WTC11 (cell line): ENCODE data around the gene SPEN. TPM values are rescaled to one million over a fixed set of nuclear protein-coding genes. Genes with fewer than 3 reads are reported as not detected.

ENCODE experiments used
- ATAC-seq: fragments of 200-7000 bp; cut with Tn5 transposase; 2 replicates; pipeline ENCODE4 v1.10.0; 2021; ENCODE audit warnings: mild to moderate bottlenecking, moderate library complexity
- CTCF ChIA-PET: fragments of 300-600 bp; sonication (Branson Sonifier 250); formaldehyde crosslinking; loops from one replicate; lab custom pipeline; 2021; ENCODE audit warnings: antibody characterized with exemption; lab: Charles Lee
- POLR2A ChIA-PET: fragments of 350-600 bp; sonication (Branson Sonifier 250); formaldehyde crosslinking; loops from one replicate; lab custom pipeline; 2021; ENCODE audit warnings: antibody characterized with exemption; lab: Charles Lee
- DNase-seq: peaks from one replicate; pipeline ENCODE4 v3.0.0; 2021; ENCODE audit warnings: low spot score
- H3K27ac Mint-ChIP-seq: 2 replicates; pipeline ENCODE4 v1.8.0; 2021; ENCODE audit warnings: mixed read lengths
- H3K27me3 Mint-ChIP-seq: 2 replicates; pipeline ENCODE4 v1.8.0; 2021; ENCODE audit warnings: low read depth, mild to moderate bottlenecking, moderate library complexity, mixed read lengths
- H3K36me3 Mint-ChIP-seq: 2 replicates; pipeline ENCODE4 v1.8.0; 2021; ENCODE audit warnings: mixed read lengths
- H3K4me1 Mint-ChIP-seq: 2 replicates; pipeline ENCODE4 v1.8.0; 2022; ENCODE audit warnings: mixed read lengths
- H3K4me3 Mint-ChIP-seq: 2 replicates; pipeline ENCODE4 v1.8.0; 2021; ENCODE audit warnings: mild to moderate bottlenecking, moderate library complexity, mixed read lengths
- H3K9me3 Mint-ChIP-seq: 2 replicates; pipeline ENCODE4 v1.8.0; 2021; ENCODE audit warnings: mixed read lengths
- AR ChIP-seq: fragments of 250-450 bp; sonication (Bioruptor Pico); IDR thresholded peaks from 2 replicates; pipeline ENCODE4 v1.9.0; 2021; ENCODE audit warnings: mild to moderate bottlenecking
- ATF6 ChIP-seq: sonication (generic); formaldehyde crosslinking; IDR thresholded peaks from 2 replicates; pipeline ENCODE4 v1.8.1; 2023; ENCODE audit warnings: mild to moderate bottlenecking, missing genetic modification reagents
- CREB1 ChIP-seq: sonication (generic); formaldehyde crosslinking; IDR thresholded peaks from 2 replicates; pipeline ENCODE4 v1.8.0; 2023; ENCODE audit warnings: mild to moderate bottlenecking, missing genetic modification reagents
- FOXJ3 ChIP-seq: sonication (generic); formaldehyde crosslinking; IDR thresholded peaks from 2 replicates; pipeline ENCODE4 v1.9.0; 2021; ENCODE audit warnings: missing genetic modification reagents, mild to moderate bottlenecking, borderline replicate concordance
- GTF2I ChIP-seq: fragments of 250-450 bp; sonication (Bioruptor Pico); conservative IDR thresholded peaks from 2 replicates; pipeline ENCODE4 v1.4.0; 2021; ENCODE audit warnings: mild to moderate bottlenecking
- HMGXB4 ChIP-seq: sonication (generic); formaldehyde crosslinking; IDR thresholded peaks from 2 replicates; pipeline ENCODE4 v1.8.1; 2023; ENCODE audit warnings: mild to moderate bottlenecking, moderate library complexity, missing genetic modification reagents
- JAZF1 ChIP-seq: fragments of 250-450 bp; sonication (Bioruptor Pico); IDR thresholded peaks from 2 replicates; pipeline ENCODE4 v1.9.0; 2021; ENCODE audit warnings: moderate library complexity, mild to moderate bottlenecking, inconsistent platforms
- MLX ChIP-seq: sonication (generic); formaldehyde crosslinking; IDR thresholded peaks from 2 replicates; pipeline ENCODE4 v1.8.1; 2023; ENCODE audit warnings: mild to moderate bottlenecking, missing genetic modification reagents, moderate library complexity
- NFE2L1 ChIP-seq: sonication (generic); formaldehyde crosslinking; IDR thresholded peaks from 2 replicates; pipeline ENCODE4 v1.8.1; 2023; ENCODE audit warnings: missing genetic modification reagents
- RORB ChIP-seq: fragments of 250-450 bp; sonication (Bioruptor Pico); IDR thresholded peaks from 2 replicates; pipeline ENCODE4 v1.9.0; 2021; ENCODE audit warnings: mild to moderate bottlenecking
- SP1 ChIP-seq: sonication (generic); formaldehyde crosslinking; conservative IDR thresholded peaks from 2 replicates; pipeline ENCODE4 v1.8.1; 2022; ENCODE audit warnings: missing genetic modification reagents
- ZBTB21 ChIP-seq: sonication (generic); formaldehyde crosslinking; IDR thresholded peaks from 2 replicates; pipeline ENCODE4 v1.8.1; 2023; ENCODE audit warnings: mild to moderate bottlenecking, missing genetic modification reagents, borderline replicate concordance
- ZNF219 ChIP-seq: sonication (generic); formaldehyde crosslinking; IDR thresholded peaks from 2 replicates; pipeline ENCODE4 v1.8.0; 2023; ENCODE audit warnings: missing genetic modification reagents, mild to moderate bottlenecking, borderline replicate concordance
- ZNF263 ChIP-seq: sonication (generic); formaldehyde crosslinking; IDR thresholded peaks from 2 replicates; pipeline ENCODE4 v1.8.1; 2022; ENCODE audit warnings: low read depth, mild to moderate bottlenecking, moderate library complexity, missing genetic modification reagents
- ZNF317 ChIP-seq: sonication (generic); formaldehyde crosslinking; IDR thresholded peaks from 2 replicates; pipeline ENCODE4 v1.8.1; 2023; ENCODE audit warnings: low read depth, mild to moderate bottlenecking, moderate library complexity, missing genetic modification reagents, borderline replicate concordance
- total RNA-seq: library from RNA; stranded (reverse); gene quantifications from 3 replicates; pipeline ENCODE4 v1.2.3, GENCODE V29; 2021
- TF ChIP-seq, protein P1 (sequence below): sonication (generic); formaldehyde crosslinking; IDR thresholded peaks from 2 replicates; pipeline ENCODE4 v1.8.1; 2022; ENCODE audit warnings: low read depth, missing genetic modification reagents, borderline replicate concordance
- TF ChIP-seq, protein P2 (sequence below): sonication (generic); formaldehyde crosslinking; IDR thresholded peaks from 2 replicates; pipeline ENCODE4 v1.8.1; 2022; ENCODE audit warnings: mild to moderate bottlenecking, missing genetic modification reagents, moderate library complexity, borderline replicate concordance
- TF ChIP-seq, protein P3 (sequence below): sonication (generic); formaldehyde crosslinking; IDR thresholded peaks from 2 replicates; pipeline ENCODE4 v1.8.1; 2022; ENCODE audit warnings: missing genetic modification reagents, borderline replicate concordance

SPEN gene
- total RNA-seq, 1 experiment from 2014 or later, result 48.8 TPM

DNA sequence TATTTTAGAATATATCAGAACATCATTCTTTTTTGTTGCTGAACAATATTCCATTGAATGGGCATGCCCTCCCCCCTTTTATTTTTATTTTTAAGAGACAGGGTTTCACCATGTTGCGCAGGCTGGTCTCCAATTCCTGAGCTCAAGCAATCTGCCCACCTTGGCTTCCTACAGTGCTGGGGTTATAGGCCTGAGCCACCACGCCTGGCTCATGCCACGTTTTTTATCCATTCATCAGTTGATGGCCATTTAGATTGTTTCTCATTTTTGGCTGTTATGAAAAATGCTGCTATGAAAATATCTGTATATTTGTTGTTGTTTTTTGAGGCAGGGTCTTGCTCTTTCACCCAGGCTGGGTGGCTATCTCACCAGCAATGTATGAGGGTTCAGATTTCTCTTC lies 19.8 kb downstream of the SPEN start:
- Mint-ChIP-seq H3K4me1 (peaks cover 9% of the 10 kb centered on the region), H3K9me3 (no peaks in the 10 kb centered on the region; the same call in 1 of the 2 replicates), H3K27ac (no peak overlapping the region; the same call in 1 of the 2 replicates), H3K4me3 (no peak overlapping the region), H3K27me3 (no peaks in the 10 kb centered on the region), H3K36me3 (peaks cover 2% of the 10 kb centered on the region; the same call in 1 of the 2 replicates)
- TF ChIP-seq ATF6 (CRISPR knock-in tag) (no peak), HMGXB4 (CRISPR knock-in tag) (no peak), GTF2I (CRISPR knock-in tag) (no peak), SP1 (no peak), ZBTB21 (CRISPR knock-in tag) (no peak), ZNF263 (CRISPR knock-in tag) (no peak), JAZF1 (CRISPR knock-in tag) (no peak), AR (no peak), NFE2L1 (no peak), CREB1 (CRISPR knock-in tag) (no peak), RORB (CRISPR knock-in tag) (no peak), FOXJ3 (CRISPR knock-in tag) (no peak)
- TF ChIP-seq, protein P1, sequence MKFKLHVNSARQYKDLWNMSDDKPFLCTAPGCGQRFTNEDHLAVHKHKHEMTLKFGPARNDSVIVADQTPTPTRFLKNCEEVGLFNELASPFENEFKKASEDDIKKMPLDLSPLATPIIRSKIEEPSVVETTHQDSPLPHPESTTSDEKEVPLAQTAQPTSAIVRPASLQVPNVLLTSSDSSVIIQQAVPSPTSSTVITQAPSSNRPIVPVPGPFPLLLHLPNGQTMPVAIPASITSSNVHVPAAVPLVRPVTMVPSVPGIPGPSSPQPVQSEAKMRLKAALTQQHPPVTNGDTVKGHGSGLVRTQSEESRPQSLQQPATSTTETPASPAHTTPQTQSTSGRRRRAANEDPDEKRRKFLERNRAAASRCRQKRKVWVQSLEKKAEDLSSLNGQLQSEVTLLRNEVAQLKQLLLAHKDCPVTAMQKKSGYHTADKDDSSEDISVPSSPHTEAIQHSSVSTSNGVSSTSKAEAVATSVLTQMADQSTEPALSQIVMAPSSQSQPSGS (CRISPR knock-in tag), result no peak
- TF ChIP-seq, protein P2, sequence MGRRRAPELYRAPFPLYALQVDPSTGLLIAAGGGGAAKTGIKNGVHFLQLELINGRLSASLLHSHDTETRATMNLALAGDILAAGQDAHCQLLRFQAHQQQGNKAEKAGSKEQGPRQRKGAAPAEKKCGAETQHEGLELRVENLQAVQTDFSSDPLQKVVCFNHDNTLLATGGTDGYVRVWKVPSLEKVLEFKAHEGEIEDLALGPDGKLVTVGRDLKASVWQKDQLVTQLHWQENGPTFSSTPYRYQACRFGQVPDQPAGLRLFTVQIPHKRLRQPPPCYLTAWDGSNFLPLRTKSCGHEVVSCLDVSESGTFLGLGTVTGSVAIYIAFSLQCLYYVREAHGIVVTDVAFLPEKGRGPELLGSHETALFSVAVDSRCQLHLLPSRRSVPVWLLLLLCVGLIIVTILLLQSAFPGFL (CRISPR knock-in tag), result no peak
- ChIA-PET CTCF (no interaction called here), POLR2A (no interaction called here)
- ATAC-seq (no peak), DNase-seq (no peak)

- ChIA-PET CTCF (interaction anchor here (0.6 kb wide), 1 partner anchor 57 kb away, joined by 3 read pairs; no protein-coding TSS in a partner anchor), POLR2A (no interaction called here)
- H3K27ac Mint-ChIP-seq, result no peak overlapping the region
- peaks cover 9% of the 10 kb centered on the region for H3K36me3 Mint-ChIP-seq
- ATAC-seq (no peak), DNase-seq (no peak)
- H3K4me1 Mint-ChIP-seq, result peaks cover 9% of the 10 kb centered on the region
- H3K9me3 Mint-ChIP-seq, result no peaks in the 10 kb centered on the region; the same call in 1 of the 2 replicates
- H3K4me3 Mint-ChIP-seq, result no peak overlapping the region
- no peaks in the 10 kb centered on the region for H3K27me3 Mint-ChIP-seq
- TF ChIP-seq MLX (no peak), HMGXB4 (CRISPR knock-in tag) (no peak), JAZF1 (CRISPR knock-in tag) (no peak), ZNF219 (CRISPR knock-in tag) (no peak), SP1 (no peak), ATF6 (CRISPR knock-in tag) (no peak), ZNF317 (CRISPR knock-in tag) (no peak)
- TF ChIP-seq, protein P3, sequence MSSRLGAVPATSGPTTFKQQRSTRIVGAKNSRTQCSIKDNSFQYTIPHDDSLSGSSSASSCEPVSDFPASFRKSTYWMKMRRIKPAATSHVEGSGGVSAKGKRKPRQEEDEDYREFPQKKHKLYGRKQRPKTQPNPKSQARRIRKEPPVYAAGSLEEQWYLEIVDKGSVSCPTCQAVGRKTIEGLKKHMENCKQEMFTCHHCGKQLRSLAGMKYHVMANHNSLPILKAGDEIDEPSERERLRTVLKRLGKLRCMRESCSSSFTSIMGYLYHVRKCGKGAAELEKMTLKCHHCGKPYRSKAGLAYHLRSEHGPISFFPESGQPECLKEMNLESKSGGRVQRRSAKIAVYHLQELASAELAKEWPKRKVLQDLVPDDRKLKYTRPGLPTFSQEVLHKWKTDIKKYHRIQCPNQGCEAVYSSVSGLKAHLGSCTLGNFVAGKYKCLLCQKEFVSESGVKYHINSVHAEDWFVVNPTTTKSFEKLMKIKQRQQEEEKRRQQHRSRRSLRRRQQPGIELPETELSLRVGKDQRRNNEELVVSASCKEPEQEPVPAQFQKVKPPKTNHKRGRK (CRISPR knock-in tag), result no peak
Measured at GRCh38 chr1:15869413-15869812, 21.9 kb downstream of the SPEN start.
